GM21515 (cell line): ENCODE measurements around the gene MOGAT3.
"Not testable (repeated sequence)": the region's sequence is repeated elsewhere in the genome, so short reads cannot be mapped to it uniquely, and the experiment has no call there.

Experiments used
- ATAC-seq: cut with Tn5 transposase; IDR thresholded peaks from one replicate; pipeline ENCODE4 v1.9.1; 2021; ENCODE audit not compliant: unreplicated experiment

MOGAT3 gene

DNA sequence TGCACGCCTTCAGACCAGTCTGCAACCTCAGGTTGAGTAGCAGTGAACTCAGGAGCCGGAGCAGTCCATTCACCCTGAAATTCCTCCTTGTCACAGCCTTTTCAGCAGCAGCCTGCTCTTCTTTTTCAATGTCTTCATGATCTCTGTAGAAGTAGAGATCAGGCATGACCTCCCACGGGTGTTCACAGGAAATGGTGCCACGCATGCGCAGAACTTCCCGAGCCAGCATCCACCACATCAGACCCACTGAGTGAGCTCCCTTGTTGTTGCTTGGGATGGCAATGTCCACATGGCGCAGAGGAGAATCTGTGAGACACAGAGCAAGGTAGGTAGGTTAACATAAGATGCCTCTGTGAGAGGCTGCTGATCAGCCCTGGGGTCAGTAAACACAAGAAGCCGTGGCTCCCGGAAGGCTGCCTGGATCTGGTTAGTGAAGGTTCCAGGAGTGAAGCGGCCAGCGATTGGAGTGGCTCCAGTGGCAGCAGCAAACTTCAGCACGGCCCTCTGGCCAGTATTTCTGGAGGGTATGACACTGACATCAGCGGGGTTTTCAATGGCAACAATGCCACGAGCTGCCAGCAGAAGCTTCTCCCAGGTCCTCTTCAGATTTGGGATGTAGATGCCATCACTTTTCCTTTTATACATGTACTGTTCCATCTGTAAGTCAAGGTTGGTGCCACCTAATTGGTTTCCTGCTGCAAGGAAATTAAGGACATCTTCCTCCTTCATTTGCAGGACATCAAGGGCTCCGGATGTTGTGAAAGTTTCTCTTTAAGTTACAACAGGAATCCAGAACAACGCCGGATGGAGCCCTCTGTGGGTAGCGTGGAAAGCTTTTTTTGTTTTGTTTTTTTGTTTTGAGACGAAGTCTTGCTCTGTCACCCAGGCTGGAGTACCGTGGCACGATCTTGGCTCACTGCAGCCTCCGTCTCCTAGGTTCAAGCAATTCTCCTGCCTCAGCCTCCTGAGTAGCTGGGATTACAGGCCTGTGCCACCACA, 3.2 kb upstream of the MOGAT3 start:
- not testable (repeated sequence) for ATAC-seq

DNA sequence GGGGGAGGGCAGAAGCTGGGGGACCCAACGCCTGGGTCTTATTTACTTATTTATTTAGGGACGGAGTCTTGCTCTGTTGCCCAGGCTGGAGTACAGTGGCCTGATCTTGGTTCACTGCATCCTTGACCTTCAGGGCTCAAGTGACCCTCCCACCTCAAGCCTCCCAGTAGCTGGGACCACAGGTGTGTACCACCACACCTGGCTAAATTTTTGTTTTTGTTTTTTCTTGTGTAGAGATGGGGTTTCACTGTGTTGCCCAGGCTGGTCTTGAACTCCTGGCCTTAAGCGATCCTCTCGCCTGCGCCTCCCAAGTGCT, 1.7 kb upstream of the MOGAT3 start:
- no peak for ATAC-seq

DNA sequence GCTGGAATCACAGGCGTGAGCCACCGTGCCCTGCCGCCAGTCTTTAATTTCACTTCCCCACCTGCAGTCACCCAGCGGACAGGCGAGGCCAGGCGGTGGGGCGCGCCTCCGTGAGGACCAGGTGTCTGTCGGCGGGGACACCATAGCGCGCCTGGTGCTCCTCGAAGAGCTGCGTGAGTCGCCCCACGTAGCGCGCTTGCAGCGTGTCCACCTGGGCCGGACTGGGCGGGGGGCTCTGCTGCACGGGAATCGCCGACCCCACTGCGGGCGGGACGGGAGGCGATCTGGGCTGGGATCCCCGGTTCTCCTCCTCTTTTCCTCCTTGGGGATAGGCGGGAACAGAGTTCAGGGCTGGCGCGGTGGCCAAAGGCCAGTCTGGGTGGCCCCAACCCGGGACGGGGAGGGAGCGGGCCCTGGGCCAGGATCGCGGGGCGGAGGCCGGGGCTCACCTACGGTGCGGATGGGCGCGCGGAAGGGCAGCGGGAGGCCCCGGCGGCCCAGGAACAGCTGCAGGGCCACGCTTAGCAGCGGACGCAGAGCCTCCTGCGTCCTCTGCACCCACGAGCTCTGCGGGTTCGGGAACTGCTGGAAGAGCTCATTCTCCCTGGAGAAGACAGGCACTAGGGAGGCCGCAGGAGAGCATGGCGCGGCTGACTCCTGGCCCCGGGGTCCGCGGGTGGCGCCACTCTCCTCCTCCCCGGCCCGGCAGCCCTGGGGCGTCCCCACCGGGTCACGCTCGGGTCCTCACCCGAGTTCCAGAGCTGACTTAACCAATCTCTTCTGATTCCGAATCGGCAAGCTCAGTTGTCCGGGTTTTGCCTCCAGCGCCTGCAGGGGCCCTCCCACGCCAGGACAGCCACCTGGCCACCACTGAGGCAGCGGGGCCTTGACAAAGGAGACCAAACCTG, 1.1 kb upstream of the MOGAT3 start:
- no peak for ATAC-seq

DNA sequence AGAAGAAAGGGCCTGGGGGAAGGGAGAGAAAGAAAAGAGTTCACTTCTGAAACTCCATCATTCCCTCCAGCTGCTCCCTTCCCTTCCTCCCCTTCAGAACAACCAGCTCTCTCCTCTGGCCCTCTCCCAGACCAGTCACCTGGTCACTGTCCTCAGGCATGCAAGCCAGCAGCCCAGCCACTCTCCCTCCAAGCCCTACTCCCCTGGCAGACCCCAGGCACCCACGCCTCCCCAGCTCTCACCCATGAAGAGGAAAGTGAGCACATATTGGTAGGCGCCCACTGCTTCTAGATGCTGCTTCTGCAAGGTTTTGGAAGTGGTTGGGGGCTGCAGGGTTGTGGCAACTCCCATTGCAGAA, 353 bp downstream of the MOGAT3 start:
- no peak for ATAC-seq

DNA sequence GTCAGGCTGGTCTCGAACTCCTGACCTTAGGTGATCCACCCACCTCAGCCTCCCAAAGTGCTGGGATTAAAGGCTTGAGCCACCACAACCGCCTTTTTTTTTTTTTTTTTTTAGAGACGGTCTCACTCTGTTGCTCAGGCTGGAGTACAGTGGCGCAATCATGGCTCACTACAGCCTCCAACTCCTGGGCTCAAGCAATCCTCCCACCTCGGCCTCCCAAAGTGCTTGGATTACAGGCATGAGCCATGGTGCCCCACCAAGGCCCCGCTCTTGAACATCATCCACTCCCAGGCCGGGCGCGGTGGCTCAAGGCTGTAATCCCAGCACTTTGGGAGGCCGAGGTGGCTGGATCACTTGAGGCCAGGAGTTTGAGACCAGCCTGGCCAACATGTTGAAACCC, 1.3 kb downstream of the MOGAT3 start:
- ATAC-seq = not testable (repeated sequence)

DNA sequence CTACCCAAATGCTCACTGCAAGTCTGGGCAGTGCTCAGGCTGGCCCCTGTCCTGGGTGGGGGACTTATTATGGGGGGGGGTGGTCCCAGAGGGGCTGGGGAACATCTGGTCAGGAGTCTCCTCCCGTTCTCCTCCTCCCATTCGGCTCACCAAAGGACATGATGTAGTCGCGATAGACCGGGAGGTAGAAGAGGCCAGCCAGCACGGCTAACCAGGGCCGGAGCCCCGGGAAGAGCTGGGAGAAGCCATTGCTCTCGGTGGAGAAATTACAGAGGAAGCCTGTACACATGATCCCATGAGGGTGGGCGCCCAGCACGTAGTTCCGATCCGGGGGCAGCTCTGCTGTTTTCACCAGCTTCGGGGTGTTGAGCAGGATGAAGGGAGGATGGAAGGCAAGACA, 2.4 kb downstream of the MOGAT3 start:
- no peak for ATAC-seq

DNA sequence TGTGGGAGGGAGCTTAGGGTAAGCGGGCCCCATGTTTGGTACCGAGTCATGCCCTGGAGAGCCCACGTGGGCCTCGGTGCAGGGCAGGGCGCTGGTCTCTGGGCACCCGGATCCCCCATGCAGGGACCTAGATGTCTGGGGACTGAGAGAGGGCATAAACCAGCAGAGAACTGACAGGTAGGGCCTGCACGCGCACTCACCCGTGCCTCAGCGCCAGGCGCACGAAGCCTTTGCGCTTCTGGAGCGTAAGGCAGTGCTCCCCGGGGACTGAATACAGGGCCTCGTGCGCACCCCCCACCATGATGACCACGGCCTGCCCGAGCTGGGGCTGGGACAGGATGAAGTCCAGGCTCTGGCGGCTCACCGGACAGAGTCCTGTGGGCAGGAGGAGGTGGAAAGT, 2.8 kb downstream of the MOGAT3 start:
- no peak for ATAC-seq

DNA sequence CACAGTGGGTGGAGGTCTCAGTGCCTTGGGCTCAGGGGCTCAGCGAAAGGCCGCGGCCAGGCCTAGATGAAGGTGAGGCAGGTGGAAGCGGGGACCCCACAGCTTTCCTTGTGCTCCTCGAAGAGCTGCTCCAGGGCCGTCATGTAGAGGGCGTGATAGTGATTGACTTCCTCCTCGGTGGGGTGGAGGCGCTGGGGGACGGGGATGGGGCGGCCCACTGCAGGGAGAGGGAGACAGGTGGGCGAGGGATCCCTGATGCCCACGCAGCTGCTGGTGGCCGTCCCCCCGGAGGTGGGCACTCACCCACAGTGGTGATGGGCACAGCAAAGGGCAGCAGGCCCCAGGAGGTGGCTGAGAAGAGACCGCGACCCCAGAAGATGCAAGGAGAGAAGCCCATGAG, 5.0 kb downstream of the MOGAT3 start:
- ATAC-seq = no peak

DNA sequence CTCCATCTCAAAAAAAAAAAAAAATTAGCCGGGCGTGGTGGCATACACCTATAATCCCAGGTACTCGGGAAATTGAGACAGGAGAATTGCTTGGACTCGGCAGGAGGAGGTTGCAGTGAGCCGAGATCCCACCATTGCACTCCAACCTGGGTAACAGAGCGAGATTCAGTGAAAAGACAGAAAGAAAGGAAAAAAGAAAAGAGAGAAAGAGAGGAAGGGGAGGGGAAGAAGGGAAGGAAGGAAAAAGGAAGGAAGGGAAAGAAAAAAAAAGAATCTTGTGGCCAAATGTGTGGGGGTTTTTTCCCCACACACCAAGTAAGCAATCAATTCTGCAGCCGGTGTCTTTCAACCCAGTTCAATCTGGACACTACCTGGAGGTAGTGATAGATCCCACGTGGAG, 11.7 kb downstream of the MOGAT3 start:
- no peak for ATAC-seq

DNA sequence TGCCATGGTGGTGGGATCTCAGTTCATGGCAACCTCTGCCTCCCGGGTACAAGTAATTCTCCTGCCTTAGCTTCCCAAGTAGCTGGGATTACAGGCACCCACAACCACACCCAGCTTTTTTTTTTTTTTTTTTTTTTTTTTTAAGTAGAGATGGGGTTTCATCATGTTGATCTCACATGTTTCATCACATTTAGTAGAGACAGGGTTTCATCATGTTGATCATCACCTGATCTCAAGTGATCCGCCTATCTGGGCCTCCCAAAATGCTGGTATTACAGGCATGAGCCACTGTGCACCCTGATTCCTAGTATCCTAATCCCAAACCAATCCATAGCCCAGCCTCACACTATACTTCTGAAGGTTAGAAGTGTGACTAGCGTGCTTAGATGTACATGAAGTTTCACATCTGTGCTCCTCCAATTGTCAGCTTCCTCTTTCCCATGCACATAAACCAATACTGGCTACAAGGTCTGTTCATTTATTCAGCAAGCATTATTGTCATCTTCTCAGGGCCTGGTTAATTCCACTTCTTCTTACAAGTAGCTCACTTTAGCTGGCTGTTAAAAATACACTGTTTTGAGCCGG, 13.9 kb downstream of the MOGAT3 start:
- no peak for ATAC-seq

DNA sequence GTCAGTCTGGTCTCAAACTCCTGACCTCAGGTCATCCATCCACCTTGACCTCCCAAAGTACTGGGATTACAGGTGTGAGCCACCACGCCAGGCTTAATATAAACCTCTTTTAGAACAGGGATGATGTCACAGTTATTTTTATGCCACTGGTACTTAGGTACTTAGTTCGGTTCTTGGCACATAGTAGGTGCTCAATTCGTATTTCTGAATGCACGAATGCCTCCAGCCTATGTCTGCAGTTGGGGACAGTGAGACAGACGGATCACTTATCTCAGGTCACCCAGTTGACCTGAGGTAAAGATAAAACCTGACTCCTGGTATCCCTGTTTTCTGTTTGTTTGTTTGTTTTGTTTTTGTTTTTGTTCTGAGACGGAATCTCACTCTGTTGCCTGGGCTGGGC, 14.6 kb downstream of the MOGAT3 start:
- no peak for ATAC-seq

DNA sequence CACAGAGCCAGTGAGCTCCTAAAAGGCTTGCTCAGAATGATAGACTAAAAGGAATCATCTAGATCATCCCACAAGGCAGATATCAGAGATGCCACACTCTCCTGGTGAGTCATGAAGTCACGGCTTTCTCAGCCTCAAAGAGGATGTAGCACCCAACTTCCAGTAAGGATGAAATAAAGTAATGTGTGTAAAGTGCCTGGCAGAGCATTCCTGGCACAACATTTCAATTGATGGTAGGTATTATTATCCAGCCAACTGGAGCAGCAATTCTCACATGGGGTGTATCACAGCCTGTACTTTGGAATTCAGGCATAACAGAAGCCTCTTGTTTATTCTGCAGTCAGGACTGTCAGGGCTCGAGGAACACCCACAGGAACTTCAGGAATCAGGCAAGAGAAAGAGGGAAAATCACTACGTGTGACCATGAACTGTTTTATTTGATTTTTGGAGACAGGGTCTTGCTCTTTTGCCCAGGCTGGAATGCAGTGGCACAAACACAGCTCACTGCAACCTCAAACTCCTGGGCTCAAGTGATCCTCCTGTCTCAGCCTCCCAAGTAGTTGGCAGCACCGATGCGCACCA, 15.5 kb downstream of the MOGAT3 start:
- ATAC-seq = no peak

DNA sequence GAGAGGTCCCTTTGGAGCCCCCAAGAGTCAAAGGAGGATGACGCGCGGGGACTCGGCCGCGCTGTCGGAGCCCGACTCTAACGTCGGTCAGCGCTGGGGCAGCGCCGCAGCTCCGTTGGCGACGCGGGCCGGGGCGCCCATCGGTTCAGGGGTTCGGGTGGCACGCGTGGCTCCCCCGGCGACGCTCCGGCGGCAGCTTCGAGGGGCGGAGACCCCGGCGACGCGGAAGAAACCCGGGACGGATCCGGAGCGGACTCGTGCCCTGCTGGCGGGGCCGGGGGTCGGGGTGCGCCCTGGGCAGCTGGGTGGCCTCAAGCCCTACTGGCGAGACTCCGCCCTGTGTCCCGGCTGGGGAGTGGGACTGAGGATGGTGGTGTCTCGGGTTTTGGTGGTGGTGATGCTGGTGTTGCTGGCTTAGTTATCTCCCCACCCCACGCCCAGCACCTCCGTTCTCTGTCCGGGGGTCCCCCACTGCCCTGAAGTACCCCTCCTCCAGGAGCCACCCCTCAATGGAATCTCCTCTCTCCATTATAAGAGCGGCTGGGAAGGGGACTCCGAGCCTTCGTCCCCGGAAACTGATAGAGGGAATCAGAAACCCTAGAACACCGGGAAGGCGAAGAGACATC, 20.6 kb downstream of the MOGAT3 start, which contains the start of gene NAT16:
TSS of gene NAT16 (minus strand) at position 164 of the 626 bp plus-strand sequence. CDS start 5,486 bp downstream, outside the sequence.
- ATAC-seq = no peak

DNA sequence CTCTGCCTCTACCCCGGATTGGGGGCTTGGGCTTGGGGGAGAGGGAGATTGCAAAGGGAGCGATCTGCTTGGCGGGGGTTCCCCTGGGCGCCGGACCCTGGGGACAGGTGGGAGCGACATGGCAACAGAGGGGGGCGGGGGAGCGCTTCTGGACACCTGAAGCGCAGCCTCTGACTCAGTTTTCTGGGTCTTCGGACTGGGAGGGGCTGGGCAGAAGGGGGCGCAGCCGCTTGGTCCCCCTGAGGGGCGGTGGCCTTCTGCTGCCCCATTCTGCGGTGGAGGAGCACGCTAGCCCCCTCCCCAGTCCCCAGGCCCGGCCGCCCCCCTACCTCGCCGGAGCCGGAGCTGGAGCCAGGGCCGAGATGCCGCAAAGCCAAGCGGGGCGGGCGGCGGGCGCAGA, 21.1 kb downstream of the MOGAT3 start:
- ATAC-seq = no peak

DNA sequence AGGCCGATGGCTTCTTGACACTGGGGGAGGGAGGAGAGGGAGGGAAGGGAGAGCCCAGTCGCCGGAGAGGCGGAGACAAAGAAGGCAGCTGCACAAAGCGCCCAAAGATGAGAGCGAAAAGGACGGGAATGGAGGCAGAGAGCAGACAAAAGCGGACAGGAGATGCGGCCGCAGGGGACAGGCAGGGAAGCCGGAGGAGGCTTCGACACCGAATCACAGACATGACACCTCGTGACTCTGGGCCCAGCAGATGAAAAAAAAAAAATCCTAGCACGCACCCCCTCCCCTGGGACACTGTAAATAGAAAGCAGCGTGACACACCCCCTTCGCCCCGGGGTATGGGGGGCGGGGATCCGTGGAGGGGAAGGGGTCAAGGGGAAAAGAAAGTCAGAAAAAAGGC, 21.7 kb downstream of the MOGAT3 start:
- ATAC-seq = no peak

DNA sequence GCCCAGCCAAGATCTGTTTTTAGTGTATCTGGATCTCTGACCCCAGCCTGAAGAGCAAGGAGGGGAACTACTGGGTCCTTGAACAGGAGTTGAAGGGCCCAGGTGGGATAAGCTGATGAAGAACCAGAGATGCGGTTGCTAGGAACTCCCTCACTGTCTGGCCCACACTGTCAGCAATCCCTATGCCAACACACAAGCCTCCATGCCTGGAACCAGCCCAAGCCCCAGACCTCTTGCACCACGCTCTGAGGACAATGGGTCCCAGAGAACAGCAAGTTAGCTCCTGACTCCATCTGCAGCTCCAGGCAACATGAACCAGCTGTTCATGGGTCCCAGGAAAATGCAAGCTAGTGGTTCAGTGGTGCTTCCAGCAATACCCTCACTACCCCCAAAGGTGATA, 23.2 kb downstream of the MOGAT3 start:
- no peak for ATAC-seq

DNA sequence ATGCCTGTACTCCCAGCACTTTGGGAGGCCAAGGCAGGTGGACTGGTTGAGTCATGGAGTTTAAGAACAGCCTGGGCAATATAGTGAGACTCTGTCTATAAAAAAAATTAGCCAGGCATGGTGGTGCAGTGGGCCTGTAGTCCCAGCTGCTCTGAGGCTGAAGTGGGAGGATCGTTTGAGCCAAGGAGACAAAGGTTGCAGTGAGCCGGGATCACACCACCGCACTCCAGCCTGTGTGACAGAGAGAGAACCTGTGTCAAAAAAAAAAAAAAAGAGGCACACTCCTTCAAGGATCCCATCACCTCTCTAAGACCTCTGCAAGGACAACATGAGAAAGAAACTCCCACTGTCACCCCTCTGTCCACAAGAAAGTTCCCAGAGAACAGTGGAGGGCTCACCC, 25.2 kb downstream of the MOGAT3 start:
- no peak for ATAC-seq

DNA sequence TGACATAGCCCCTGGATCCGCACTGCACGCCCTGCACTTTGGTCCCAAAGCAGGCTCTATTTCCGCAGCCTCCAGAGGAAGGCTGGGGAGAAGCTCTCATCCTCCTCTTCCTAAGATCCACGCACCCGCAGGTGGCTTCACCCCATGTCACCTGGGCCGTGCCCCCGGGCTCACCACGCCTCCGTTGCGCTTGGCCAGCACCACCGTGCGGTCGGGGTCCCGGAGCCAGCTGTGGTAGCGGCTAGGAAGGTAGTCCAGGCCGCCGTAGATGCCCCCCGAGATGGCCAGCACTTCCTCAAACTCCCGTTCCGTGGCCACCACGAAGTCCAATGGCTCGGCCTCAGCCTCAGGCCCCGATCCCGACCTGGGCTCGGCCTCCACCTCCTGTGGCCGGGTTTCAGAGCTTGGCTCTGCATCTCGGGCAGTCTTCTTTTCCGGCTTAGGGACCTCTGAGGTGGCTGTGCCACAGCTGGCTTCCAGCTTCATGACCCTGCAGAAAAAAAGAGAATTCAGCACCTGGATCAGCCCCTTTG, 26.4 kb downstream of the MOGAT3 start:
- no peak for ATAC-seq

DNA sequence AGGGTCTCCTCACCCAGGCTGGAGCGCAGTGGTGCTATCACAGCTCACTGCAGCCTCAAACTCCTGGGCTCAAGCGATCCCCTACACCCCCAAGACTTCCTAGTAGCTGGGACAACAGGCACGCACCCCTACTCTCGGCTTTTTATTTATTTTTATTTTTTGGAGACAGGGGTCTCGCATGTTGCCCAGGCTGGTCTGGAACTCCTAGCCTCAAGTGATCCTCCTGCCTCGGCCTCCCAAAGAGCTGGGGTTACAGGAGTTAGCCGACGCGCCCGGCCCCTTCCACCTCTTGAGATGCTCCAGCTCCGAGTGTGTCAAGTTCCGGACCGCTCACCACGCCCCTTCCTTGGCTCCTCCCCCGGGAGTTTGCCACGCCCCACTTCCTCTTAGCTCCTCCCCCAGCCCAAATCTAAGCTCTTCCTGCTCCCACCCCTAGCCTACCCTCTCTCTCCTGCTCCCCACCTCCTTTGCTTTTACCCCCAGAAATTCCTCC, 27.0 kb downstream of the MOGAT3 start:
- ATAC-seq = no peak
